ENCODE data around the gene IFIT2.
"Not testable (repeated sequence)": the region's sequence is repeated elsewhere in the genome, so short reads cannot be mapped to it uniquely, and the experiment has no call there.

The IFIT2 gene, protein sequence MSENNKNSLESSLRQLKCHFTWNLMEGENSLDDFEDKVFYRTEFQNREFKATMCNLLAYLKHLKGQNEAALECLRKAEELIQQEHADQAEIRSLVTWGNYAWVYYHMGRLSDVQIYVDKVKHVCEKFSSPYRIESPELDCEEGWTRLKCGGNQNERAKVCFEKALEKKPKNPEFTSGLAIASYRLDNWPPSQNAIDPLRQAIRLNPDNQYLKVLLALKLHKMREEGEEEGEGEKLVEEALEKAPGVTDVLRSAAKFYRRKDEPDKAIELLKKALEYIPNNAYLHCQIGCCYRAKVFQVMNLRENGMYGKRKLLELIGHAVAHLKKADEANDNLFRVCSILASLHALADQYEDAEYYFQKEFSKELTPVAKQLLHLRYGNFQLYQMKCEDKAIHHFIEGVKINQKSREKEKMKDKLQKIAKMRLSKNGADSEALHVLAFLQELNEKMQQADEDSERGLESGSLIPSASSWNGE

DNA sequence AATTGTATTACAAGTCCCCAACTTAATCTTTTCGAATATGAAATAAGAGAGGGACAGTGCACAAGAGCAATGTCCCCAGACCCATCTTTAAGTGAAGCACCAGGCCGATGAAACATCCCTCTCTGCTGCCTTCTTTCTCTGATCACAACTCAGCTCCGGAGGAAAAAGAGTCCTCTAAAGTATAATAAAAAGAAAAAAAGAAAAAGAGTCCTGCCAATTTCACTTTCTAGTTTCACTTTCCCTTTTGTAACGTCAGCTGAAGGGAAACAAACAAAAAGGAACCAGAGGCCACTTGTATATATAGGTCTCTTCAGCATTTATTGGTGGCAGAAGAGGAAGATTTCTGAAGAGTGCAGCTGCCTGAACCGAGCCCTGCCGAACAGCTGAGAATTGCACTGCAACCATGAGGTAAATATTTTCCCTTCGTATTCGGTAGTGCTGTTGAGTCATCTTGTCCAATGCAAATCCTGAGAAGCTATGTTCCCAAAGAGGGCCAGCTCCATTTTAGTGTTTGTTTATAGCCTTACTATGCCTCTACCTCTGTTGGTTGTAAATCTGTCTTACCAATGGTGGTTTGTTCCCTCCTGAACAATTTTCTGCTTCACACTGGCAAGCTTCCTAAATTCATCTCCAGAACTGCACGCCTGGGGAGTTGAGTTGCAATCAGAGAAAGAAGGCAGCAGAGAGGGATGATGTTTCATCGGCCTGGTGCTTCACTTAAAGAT is at the start of gene IFIT2:
IFIT2 (plus strand) TSS at position 326 of the 725 bp plus-strand sequence; CDS start at position 404, 78 bp downstream.
- no peak for DNase-seq (ENCODE audit: low spot score)

DNA sequence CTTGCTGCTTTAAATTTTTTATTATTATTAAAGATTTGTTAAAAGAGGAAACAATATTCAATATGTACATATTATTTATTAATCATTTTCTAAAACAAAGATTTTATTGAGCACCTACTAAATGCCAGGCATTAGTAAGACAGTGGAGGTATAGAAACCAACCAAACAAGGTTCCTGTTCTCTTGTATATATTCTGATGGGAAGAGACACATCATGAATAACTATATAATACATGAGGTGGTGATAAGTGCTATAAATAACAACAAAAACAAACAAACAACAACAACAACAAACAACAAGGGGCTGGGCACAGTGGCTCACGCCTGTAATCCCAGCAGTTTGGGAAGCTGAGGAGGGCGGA is 49.6 kb upstream of the IFIT2 start:
- no peak for DNase-seq (ENCODE audit: low spot score)

DNA sequence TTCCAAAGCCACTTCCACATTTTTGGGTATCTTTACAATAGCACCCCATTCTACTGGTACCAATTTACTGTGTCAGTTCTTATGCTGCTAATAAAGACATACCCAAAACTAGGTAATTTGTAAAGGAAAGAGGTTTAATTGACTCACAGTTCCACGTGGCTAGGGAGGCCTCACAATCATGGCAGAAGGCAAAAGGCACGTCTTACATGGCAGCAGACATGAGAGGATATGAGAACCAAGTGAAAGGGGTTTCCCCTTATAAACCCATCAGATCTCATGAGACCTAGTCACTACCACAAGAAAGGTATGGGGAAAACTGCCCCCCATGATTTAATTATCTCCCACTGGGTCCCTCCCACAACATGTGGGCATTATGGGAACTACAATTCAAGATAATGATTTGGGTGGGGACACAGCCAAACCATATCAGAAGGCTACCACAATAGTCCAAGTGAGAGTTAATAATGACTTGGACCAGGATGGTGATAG is 46.7 kb upstream of the IFIT2 start:
- not testable (repeated sequence) for DNase-seq (ENCODE audit: low spot score)

DNA sequence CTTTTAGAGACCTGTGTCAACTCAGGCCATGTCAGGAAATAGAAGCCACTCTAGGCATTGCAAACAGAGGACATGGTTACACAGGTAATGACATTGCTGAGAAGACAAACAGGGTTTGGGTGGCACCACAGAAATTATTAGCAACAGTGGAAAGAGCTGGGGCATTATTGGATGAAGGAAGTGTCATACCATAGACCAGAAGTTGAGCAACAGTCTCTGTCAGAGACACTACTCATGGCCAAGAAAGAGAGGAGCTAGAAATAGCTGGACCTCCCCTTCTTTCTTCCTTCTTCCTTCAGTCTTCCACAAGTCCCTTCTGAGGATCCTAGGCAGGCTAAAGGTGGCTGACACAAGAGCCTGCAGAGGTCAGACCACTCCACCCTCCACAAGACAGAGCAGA is 46.1 kb upstream of the IFIT2 start:
- DNase-seq (ENCODE audit: low spot score): no peak

DNA sequence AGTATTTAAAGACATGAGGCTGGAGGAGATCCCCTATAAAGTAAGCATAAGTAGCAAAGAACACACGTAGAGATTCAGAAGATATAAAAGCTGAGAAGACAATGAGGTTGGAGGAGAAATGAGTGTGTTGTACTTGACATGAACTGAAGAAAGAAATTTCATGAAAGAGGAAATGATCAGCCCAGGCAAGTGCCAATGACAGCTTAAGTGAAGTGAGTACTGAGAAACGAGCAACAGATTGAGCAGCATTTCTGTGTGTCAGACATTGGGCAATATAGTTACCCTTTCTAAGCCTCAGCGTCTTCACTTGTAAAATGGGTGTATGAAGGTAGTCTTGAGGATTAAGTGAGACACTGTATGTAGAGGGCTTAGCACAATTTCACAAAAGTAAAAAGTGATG is 45.5 kb upstream of the IFIT2 start:
- no peak for DNase-seq (ENCODE audit: low spot score)

DNA sequence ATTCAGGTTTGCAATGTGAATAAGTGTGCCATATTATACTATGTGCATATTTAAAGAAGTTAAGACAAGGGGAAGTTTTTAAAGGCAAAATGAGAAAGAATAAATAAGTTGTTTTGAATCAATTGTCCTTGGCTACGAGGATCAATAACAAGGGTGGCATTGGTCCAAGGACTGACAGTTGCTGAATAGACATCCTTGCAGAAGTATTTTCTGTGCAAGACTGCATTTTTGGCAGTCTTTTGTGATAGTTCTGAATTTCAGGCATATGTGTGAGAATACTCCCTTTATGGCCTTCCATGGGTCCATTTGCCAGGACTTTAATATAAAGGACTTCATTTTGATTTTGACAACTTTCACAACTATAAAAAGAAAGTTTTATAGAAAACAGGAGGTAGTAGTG is 44.9 kb upstream of the IFIT2 start:
- DNase-seq (ENCODE audit: low spot score): no peak

DNA sequence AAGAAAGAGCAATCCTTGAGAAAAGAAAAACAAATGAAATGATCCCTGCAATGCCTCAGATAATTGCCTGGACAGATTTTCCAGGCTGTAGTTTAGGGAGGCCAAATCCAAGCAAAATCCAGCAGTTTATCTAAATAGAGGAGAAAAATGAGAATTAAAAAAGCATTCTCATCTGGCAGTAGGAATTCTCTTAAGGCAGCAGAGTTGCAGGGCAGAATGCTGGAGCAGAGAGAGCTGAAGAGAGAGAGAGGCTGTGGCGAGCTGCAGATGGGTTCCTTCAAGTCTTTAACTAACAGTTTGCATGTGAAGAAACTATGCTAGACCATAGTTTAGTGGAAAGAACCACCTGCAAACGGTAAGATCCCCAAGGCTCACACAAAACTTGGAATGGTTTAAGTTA is 44.3 kb upstream of the IFIT2 start:
- DNase-seq (ENCODE audit: low spot score): no peak

DNA sequence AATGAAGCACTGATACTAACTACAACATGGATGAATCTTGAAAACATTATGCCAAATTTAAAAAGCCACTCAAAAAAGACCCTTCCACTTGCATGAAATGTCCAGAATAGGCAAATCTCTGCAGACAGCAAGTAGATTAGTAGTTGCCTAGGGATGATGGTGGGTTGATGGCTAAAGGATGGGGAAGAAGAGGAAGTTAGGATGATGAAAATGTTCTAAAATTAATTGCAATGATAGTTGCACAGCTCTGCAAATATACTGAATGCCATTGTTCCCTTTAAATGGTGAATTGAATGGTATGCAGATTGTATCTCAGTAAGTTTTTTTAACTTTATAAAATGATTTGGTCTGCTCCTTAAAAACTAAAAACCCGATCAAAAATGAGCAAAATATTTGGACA is 43.0 kb upstream of the IFIT2 start:
- no peak for DNase-seq (ENCODE audit: low spot score)

DNA sequence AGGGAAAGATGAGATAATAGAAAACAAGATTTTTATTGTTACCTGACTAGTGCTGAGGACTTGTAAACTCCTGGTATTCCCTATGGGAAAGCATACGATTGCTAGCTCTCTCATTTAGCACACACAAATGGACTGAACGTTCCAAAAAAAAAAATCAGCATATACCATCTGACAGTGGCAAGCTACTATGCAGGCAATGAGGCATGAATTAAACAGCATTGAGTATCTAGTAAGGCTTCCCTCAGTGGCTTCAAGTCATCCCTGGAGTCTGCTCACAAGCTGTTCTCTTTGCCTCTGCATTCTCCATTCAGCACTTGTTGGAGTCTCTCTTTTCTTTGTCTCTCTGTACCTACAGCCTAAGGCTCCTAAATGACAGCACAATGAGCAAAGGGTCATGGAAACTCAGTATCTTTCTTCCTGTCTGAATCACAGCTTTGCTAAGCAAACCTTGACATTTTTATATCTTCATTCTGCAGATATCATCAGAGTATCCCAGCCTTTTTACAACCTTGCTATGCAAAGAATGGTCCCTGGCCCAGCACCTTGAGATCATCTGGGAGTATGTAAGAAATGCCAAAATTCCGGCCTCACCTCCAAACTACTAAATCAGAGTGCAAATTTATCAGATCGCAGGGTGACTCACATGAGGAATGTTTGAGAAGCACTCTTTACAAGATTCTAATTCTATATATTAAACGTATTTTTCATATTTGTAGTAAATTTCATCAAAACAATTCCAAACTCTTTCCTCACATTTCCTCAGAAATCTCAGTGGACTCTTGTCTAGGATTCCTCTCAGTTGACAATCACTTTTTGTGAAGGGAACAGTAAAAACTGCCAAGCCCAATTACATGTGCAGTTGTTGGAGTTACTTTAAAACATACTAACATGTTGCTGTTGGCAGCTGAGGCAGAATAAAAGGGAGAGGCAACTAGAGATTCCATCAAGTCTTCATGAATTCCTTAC is 39.5 kb upstream of the IFIT2 start:
- DNase-seq (ENCODE audit: low spot score): no peak

DNA sequence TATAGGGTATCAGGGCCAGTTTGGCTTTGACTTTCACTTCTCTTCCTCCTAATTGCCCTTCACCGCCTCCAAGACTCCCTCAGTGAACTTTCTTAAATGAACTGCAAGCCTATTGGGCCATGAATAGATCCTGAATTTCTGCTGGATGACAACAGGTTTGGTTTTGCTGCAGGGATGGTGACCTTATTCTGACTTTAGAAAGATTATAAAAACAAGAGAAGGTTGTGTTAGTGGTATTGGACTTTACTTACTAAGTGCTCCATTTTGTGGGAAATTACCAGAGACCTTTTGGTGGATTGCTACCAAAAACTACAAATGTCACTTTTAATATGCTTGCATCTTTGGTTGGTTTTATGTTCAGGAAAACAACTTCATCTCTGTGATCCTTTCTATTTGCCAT is 38.8 kb upstream of the IFIT2 start:
- no peak for DNase-seq (ENCODE audit: low spot score)

DNA sequence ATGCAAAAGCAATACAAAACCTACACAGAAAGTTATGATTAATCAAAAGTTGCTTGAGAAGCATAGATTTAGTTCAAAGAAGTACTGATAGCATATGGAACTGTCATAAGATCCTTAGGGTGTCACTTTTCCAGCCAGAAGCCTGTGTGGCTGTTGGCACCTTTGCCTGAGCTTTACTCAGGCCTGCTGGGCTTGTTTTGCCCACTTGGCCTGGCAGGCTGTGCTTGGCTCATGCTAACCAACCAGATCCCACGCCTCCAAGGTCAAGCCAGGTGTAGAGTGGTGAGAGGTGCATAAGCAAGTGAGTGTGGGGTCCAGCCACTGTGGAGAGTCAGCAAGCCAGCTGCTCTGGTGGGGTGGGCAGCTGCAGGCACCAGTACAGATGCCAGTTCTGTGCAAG is 38.3 kb upstream of the IFIT2 start:
- no peak for DNase-seq (ENCODE audit: low spot score)

DNA sequence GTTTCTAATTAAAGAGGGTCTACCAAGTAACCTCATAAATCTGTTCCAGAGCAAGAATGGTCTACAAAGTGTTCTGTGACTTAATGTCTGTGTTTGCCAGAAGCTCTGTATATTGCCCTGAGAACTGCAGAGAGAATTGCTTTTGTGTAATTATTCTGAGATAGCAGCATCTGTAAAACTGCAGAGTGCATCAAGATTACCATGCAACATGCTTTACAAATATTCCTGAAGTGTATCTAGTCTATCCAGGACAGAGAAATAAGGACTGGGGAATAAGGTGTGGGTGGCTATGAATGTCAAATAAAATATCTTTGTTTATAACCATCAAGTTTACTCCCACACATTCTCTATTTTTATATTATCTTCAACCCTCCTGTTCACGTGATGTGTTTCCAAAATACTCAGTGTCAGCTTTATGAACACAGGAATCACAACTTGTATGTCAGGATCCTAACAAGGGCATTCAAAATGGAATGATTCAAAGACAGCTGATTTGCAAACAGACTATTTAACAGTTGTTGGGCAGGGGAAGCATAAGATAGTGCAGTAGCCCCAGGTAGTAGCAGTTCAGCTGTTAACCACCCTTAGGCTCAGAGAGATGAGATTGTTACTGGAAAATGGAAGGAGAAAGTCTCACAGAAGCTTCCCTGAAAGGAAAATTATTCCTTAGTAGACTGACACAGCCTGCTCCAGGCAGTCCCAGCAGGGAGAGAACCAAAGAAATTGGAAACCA is 35.0 kb upstream of the IFIT2 start:
- no peak for DNase-seq (ENCODE audit: low spot score)

DNA sequence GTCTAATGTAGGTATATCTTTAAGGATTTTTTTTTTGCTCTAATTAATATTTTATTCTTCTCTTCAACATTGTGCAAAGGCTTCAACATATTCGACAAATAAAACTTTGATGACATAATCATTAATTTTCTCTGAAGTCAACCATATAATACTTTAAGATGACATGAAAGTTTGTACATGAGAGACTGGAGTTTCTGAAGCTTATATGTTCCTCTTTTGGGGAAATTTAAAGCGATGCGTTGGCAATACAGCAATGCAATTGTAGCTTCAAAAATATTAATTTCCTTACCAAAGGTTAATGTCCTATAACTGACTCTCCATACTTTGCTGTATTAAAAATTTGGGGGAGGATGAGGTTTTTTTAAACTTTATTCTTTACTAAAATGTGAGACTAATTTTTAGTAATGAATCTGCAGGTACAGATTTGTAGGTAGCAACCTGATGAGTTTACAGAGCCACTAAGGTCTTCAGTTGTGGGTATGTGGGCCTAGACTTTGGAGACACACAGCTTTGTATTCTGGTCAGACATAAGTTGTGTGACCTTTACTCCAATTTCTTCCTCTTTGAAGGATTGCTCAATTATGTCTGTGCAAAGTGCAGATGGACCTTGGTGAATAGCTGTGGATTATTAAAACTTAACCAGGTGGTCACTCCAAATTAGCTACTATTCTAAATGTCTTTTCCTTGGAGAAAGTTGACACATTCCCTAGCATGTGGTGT is 32.3 kb upstream of the IFIT2 start:
- DNase-seq (ENCODE audit: low spot score): no peak

DNA sequence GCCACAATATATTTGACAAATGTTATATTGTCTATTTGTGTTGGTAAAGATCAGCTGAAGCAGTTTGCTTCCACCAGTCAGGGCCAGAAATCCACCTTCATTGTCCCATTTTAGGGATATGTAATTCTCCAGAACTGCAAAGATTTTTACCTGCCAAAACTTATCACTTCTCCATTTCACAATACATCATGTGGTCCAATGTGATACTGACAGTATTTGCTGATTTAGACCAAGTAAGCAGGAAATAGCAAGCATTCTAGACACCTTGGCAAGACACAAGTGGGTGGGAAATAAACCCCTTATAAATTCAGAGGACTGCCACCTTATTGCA is 31.7 kb upstream of the IFIT2 start:
- DNase-seq (ENCODE audit: low spot score): no peak

DNA sequence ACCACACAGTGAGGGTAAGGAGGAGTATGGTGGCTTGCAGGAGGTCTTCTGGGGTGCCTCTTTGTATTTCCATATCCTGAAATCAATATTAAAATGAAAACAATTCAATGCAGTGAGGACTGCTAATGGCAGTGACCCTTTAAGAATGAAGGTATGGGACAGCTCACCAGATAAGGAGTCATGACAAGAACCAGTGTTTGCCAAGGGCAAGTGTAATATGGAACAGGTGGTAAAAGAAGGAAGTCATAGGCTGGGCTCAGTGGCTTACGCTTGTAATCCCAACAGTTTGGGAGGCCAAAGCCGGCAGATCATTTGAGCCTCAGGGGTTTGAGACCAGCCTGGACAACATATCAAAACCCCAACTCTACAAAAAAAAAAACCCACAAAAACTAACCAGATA is 30.3 kb upstream of the IFIT2 start:
- DNase-seq (ENCODE audit: low spot score): no peak

DNA sequence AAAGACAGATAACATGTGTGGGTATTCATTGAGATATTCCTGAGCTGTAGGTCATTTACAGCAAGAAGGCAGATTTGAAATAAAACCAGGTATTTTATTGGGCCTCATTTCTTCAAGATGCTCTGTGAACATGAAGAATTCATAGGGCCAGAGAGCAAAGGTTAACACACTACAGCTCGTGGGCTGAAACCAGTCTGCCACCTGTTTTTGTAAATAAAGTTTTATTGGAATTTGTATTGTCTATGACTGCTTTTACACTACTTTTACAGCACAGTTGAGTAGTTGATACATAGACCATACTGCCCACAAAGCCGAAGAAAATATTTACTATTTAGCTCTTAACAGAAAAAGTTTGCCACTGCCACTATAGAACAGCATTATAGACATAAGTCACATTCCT is 28.2 kb upstream of the IFIT2 start:
- no peak for DNase-seq (ENCODE audit: low spot score)

DNA sequence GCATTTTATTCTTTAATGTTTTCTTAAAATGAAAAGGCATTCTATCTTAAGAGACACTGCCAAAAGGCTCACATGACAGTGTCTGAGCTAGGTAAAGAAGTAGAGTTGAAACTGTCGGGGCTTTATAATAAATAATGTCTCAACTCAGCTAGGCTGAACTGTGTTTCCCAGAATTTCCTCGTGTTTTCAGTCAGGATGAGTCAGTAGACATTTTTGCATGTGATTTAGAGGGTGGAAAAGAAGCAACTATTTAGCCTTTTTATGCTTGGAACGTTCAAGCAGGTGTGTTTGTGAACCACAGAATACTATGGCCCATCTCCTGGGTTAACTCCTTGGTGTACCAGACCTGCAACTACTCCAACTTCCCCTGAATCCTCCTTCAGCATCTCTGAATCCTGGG is 26.9 kb upstream of the IFIT2 start:
- DNase-seq (ENCODE audit: low spot score): no peak

DNA sequence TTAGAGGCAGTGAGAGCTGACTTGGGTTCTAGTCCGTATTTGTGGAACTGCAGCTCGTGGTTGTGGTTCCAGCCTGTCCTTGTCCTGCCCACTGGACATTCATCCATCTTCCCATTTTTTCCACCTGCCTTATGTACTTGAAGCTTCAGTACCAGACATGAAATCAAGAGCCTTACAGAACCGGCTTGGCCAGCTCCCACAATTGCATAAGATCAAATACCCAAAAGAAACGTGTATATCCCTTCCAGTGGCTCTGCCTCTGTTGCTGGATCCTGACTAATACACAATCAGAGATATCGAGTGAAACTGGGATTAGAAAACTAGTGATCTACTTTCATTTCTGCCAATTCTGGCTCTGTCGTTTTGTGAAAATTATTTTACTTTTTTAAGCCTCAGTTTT is 26.5 kb upstream of the IFIT2 start:
- no peak for DNase-seq (ENCODE audit: low spot score)

DNA sequence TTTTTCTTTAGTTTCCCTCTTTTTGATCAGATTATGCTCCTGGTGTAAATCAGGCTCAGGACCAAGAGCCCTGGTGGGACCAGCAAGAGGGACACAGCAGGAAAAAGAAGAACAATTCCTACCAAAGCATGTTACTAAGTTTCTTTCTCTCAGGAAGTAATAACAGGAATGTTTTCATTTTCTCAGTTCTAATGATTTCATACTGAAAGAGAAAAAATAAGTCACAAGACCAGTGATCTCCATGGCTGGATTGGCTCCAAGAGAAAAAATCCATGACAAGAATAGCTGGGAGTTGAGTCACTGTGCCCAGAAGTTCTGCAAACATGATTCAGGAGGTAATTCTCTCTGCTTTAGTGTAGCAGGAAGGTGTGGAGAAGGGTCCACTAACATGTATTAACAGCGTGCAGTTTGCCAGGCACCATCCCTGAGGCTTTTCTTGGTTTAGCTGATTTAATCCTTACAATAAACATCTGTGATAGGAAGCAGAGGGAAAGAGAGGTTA is 23.8 kb upstream of the IFIT2 start:
- peak; percentile 15 for DNase-seq (ENCODE audit: low spot score)

DNA sequence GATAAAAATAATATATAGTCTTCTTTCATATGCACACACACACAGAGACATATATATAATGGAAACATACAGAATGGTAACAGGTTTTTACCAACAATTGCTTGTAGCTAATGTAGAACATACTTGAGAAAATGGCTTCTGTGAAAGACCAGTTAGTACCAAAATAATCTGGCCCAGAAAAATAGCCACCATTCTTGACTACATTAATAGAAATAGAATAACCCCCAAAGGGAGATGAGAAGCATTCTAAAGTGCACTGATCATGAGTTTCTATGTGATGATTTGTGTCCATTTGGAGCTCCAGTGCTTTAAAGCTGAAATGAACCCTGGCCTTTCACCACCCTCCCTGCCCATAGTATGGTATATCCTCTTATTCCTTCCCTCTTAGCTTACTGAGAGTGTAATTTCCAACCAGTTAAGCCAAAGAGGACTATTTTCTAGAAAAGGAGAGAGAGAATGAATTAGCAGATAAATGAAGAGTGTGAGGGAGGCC is 22.9 kb upstream of the IFIT2 start:
- no peak for DNase-seq (ENCODE audit: low spot score)

DNA sequence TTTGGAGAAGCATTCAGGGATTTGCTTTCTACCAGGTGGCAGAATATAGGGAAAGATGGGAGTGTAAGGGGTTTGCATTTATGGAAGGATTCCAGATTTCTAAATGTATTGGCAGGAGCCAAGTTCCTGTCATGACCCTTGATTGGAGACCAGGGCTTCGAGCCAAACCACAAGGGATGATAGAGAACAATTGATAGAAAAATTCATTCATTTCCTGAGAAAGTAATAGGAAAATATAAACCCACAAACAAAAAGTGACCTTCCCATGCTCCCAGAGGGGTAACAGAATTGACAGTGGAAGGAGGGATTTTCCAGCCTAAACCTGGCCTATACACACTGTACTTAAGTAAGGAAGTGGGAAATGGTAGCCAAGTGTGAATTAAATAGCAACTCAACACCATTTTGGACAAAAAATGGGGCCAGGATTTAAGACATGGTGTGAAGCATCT is 22.4 kb upstream of the IFIT2 start:
- no peak for DNase-seq (ENCODE audit: low spot score)

Measured in HuH-7.5 (cell line).